NCI-H1694 treated with DMSO at 0.1 percent for 48 hours (cell line): ENCODE results near the gene CARD19.

Source experiments
- DNase-seq: peaks from one replicate; lab custom pipeline; 2025; lab: John Stamatoyannopoulos, UW

Gene CARD19

GRCh38 chr9:93161786-93162562, 66.0 kb downstream of the CARD19 start:
- no peak for DNase-seq
